Upper lobe of left lung (tissue), 6 donors: ENCODE data around the gene MGLL. TPM values are rescaled to one million over a fixed set of nuclear protein-coding genes. Genes with fewer than 3 reads are reported as not detected.

Source experiments
- ATAC-seq, 2 donors: fragments of 200-7000 bp; cut with Tn5 transposase; one replicate each; pipeline ENCODE4 v1.9.1; 2022; ENCODE audit warnings: mild to moderate bottlenecking in 2 of 2, moderate library complexity in 2 of 2; ENCODE audit not compliant: low FRiP score in 2 of 2
- DNase-seq, 2 donors: peaks; one replicate each; pipeline ENCODE4 v3.0.0-alpha.2; 2019 to 2020
- H3K27ac ChIP-seq, 4 donors: fragments of 200-600 bp; sonication (generic); one replicate each; pipeline ENCODE4 v1.5.1; 2016 to 2019
- H3K27me3 ChIP-seq, 4 donors: fragments of 200-600 bp; sonication (generic); one replicate each; pipeline ENCODE4 v1.5.1; 2017 to 2019
- H3K36me3 ChIP-seq, 4 donors: fragments of 200-600 bp; sonication (generic); one replicate each; pipeline ENCODE4 v1.5.1; 2016 to 2019
- H3K4me1 ChIP-seq, 4 donors: fragments of 200-600 bp; sonication (generic); one replicate each; pipeline ENCODE4 v1.5.1; 2018 to 2019
- H3K4me3 ChIP-seq, 4 donors: fragments of 200-600 bp; sonication (generic); one replicate each; pipeline ENCODE4 v1.5.1; 2017 to 2019; ENCODE audit warnings: mild to moderate bottlenecking in 2 of 4, moderate library complexity in 1 of 4
- H3K9me3 ChIP-seq, 4 donors: fragments of 200-600 bp; sonication (generic); one replicate each; pipeline ENCODE4 v1.5.1; 2018 to 2019
- CTCF ChIP-seq, 6 experiments: fragments of 450-650 bp in 4 of 6; fragments of 200-600 bp in 2 of 6; sonication (generic) in 2 of 6; IDR thresholded peaks; one replicate each; pipeline ENCODE4 v1.5.1; 2016 to 2019; ENCODE audit warnings: antibody characterized with exemption in 6 of 6
- EP300 ChIP-seq, 4 donors: sonication (generic); formaldehyde crosslinking; IDR thresholded peaks; one replicate each; pipeline ENCODE4 v1.5.1; 2017; ENCODE audit warnings: antibody characterized with exemption in 4 of 4, control low read depth in 2 of 4
- POLR2A ChIP-seq, 4 donors: fragments of 450-650 bp; IDR thresholded peaks; one replicate each; pipeline ENCODE4 v1.5.1; 2016 to 2017; ENCODE audit warnings: antibody characterized with exemption in 4 of 4, mild to moderate bottlenecking in 2 of 4
- POLR2AphosphoS5 ChIP-seq, 2 donors: sonication (generic); formaldehyde crosslinking; IDR thresholded peaks; one replicate each; pipeline ENCODE4 v1.5.1; 2017; ENCODE audit warnings: antibody characterized with exemption in 2 of 2
- WGBS, 2 donors: methylation state at CpG; one replicate each; pipeline ENCODE4 v1.1.5; 2017 to 2018; 5-methylcytosine and 5-hydroxymethylcytosine counted together
- total RNA-seq, 6 donors: library from RNA; depleted of rRNA in 4 of 6; stranded (reverse); fragments of >200 nt in 4 of 6; gene quantifications; one replicate each; pipeline versions ENCODE4 v1.1.0 to v1.2.1, GENCODE V29; 2016 to 2021
- donor health status: DM: no; HTN: no; CAD: no; lungs with moderate emphysema.
- donor health status: DM: no; HTN: yes; CAD: no; lungs with severe emphysema.

The MGLL gene
- total RNA-seq, 6 donors from 2014 or later = 128 to 253 (median 190) TPM

GRCh38 chr3:127781411-127782001, 40.8 kb downstream of the MGLL start:
- peak overlapping the region; percentile 11 to 74 (median 32) for H3K27ac ChIP-seq
- peak in 1 of 2 donors; percentile 44 for ATAC-seq
- TF ChIP-seq CTCF (IDR thresholded peaks at IDR 0.05) (no peak), POLR2AphosphoS5 (IDR thresholded peaks at IDR 0.05) (no peak), POLR2A (IDR thresholded peaks at IDR 0.05) (no peak), EP300 (IDR thresholded peaks at IDR 0.05) (no peak)
- H3K4me3 ChIP-seq = no peak overlapping the region
- H3K27me3 ChIP-seq = no peaks in the 10 kb centered on the region
- H3K36me3 ChIP-seq = no peaks in the 10 kb centered on the region
- H3K4me1 ChIP-seq = peaks cover 39 to 47% (median 43%) of the 10 kb centered on the region in 4 donors
- DNase-seq = no peak
- H3K9me3 ChIP-seq = no peaks in the 10 kb centered on the region
- WGBS, 2 donors = 81 to 82% methylated on average over 15 of the region's 15 CpGs

- DNase-seq (no peak), ATAC-seq (no peak)
- Histone ChIP-seq H3K4me3 (no peak overlapping the region), H3K27me3 (no peaks in the 10 kb centered on the region), H3K36me3 (no peaks in the 10 kb centered on the region), H3K9me3 (no peaks in the 10 kb centered on the region), H3K27ac (peak overlapping the region; percentile 11 to 74 (median 32)), H3K4me1 (peaks cover 39 to 47% (median 43%) of the 10 kb centered on the region in 4 donors)
- WGBS, 2 donors = 64 to 75% methylated on average over 8 of the region's 8 CpGs
- TF ChIP-seq POLR2A (IDR thresholded peaks at IDR 0.05) (no peak), CTCF (IDR thresholded peaks at IDR 0.05) (no peak), EP300 (IDR thresholded peaks at IDR 0.05) (no peak), POLR2AphosphoS5 (IDR thresholded peaks at IDR 0.05) (no peak)
These were observed 41.5 kb downstream of the MGLL start for GRCh38 chr3:127780536-127781400.

GRCh38 chr3:127779747-127780146, 42.6 kb downstream of the MGLL start:
- Histone ChIP-seq H3K27ac (peak overlapping the region in 3 of 4 donors; percentile 31 to 51 (median 37)), H3K36me3 (no peaks in the 10 kb centered on the region), H3K9me3 (no peaks in the 10 kb centered on the region), H3K27me3 (no peaks in the 10 kb centered on the region), H3K4me1 (peaks cover 34 to 47% (median 42%) of the 10 kb centered on the region in 4 donors), H3K4me3 (no peak overlapping the region)
- WGBS, 2 donors = 50% methylated on average over 3 of the region's 3 CpGs
- TF ChIP-seq POLR2A (IDR thresholded peaks at IDR 0.05) (no peak), POLR2AphosphoS5 (IDR thresholded peaks at IDR 0.05) (no peak), CTCF (IDR thresholded peaks at IDR 0.05) (no peak), EP300 (IDR thresholded peaks at IDR 0.05) (no peak)
- no peak for ATAC-seq
- DNase-seq = peak in 1 of 2 donors; percentile 63

GRCh38 chr3:127777921-127778656, 44.2 kb downstream of the MGLL start:
- no peaks in the 10 kb centered on the region for H3K36me3 ChIP-seq
- TF ChIP-seq CTCF (IDR thresholded peaks at IDR 0.05) (no peak), EP300 (IDR thresholded peaks at IDR 0.05) (no peak)
- H3K4me3 ChIP-seq = no peak overlapping the region
- H3K27ac ChIP-seq = no peak overlapping the region
- no peaks in the 10 kb centered on the region for H3K27me3 ChIP-seq
- DNase-seq (no peak), ATAC-seq (no peak)
- WGBS, 2 donors = 74 to 89% methylated on average over 10 to 11 of the region's 11 CpGs
- H3K9me3 ChIP-seq = no peaks in the 10 kb centered on the region
- peaks cover 34 to 52% (median 44%) of the 10 kb centered on the region in 4 donors for H3K4me1 ChIP-seq
